Inflammatory macrophage (primary cell): ENCODE results near the gene ARHGAP20.

Source experiments
- DNase-seq, 2 donors: peaks; one replicate each; pipeline ENCODE4 v3.0.0-alpha.2; 2020 to 2022
- total RNA-seq, 18 experiments: gene quantifications; one replicate each; lab custom pipeline; 2026; ENCODE audit warnings: mixed read lengths in 6 of 18, inconsistent platforms in 2 of 18; lab: John Stamatoyannopoulos, UW

Gene ARHGAP20, protein sequence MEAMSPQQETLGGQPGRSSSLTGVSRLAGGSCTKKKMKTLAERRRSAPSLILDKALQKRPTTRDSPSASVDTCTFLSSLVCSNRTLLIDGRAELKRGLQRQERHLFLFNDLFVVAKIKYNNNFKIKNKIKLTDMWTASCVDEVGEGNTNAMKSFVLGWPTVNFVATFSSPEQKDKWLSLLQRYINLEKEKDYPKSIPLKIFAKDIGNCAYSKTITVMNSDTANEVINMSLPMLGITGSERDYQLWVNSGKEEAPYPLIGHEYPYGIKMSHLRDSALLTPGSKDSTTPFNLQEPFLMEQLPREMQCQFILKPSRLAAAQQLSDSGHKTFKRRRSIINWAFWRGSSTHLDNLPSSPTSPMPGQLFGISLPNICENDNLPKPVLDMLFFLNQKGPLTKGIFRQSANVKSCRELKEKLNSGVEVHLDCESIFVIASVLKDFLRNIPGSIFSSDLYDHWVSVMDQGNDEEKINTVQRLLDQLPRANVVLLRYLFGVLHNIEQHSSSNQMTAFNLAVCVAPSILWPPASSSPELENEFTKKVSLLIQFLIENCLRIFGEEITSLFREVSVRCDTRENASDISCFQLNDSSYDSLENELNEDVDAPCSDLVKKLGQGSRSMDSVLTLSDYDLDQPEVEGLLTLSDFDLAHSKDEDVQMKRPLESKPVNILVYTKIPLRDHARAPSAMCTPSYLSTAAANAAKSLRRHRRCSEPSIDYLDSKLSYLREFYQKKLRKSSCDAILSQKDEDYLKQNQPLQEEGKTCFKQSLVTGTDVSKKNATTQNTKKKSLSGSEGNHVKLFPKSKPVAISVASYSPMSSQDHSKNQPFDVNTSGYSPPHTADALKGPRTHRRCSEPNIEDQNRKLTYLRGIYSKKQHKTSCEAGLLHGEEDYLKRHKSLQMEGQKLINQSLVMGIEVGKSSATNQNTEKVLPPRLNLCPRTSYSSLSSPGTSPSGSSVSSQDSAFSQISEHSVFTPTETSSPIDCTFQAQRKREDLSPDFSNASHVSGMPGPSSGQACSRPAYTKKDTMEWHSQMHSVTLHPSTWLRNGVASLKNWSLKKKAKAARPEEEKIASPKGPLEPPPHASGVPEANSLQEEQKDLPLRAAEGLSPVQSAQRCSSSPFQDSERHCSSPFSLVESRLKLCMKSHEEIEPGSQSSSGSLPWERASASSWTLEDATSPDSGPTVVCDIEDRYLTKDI
- total RNA-seq, result 0.52 to 11.1 (median 1.1) reads per million in 18 experiments

DNA sequence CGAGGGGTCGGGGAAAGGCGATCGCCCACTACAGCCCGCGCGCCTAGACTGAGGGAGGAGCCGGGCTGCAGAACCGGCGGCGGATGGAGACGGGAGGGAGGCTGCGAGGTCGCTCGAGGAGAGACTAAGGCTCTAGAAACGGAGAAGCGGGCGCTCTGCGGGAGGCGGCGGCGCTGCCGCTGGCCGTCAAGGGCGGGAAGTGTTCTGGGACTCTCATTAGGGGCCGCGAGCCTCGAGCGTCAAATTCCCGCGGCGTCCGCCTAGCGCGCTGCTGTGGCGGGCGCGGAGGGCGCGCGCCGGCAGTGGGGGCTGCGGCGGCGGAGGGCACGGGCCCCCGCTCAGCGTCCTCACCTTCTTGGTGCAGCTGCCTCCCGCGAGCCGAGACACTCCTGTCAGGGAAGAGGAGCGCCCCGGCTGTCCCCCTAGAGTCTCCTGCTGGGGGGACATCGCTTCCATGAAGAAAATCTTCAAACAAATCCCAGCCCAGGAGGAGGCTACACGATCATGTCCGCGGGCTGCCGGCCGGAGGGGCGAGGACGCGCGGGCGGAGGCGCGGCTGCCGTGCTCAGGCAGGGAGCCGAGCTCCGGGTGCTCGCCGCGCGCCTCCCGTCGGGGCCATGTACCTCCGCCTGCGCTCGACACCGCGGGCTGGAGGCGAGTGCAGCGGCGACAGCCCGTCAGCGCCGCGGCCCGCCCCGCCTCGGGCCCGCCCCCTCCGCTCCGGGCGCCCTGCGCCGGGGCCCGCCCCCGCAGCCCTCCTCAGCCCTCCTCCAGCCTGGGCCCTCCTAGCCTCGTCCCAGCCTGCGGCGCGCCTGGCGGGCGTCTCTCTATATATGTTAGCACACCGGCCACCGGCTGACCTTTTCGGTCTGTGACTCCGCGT, at the start of gene ARHGAP20:
TSS of gene ARHGAP20 (minus strand) at position 662 of the 883 bp plus-strand sequence. CDS start at position 456, 206 bp downstream.
- DNase-seq, result peak; percentile 33 to 71

DNA sequence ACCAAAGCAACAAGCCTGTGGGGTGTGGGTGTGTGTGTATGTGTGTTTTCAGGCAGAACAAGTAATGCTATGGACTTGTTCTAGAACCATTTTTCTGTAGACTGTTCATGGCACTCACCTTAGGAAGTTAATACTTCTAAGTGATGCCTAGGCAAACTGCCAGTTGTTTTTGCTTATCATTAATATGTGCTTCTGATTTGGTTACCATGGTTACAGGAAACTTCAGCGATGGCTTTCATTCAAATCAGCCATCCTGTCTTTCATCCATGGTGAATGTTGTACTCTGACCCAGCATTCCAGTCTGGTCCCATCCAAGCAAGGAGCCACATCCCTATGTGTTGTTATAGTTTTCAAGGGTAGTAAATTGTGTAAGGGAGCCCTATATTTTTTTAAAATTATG, 49.8 kb upstream of the ARHGAP20 start:
- no peak for DNase-seq

DNA sequence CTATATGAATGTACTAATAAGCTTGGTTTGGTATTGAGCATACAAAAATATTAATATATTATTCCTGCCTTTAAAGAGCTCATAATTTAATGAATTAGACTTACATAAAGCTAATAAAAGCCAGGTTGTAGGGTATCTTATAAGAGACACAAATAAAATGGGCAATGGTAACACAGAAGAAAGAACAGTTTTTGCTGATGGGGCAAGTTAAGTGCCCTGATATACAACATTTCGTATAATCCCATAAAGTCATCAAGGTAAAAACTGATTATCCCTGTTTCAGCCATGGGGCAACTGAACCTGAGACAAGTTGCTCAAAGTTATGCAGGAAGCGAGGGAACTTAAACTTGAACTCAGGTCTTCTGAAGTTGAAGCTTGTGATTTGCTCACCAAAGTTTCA, 48.9 kb upstream of the ARHGAP20 start:
- no peak for DNase-seq

DNA sequence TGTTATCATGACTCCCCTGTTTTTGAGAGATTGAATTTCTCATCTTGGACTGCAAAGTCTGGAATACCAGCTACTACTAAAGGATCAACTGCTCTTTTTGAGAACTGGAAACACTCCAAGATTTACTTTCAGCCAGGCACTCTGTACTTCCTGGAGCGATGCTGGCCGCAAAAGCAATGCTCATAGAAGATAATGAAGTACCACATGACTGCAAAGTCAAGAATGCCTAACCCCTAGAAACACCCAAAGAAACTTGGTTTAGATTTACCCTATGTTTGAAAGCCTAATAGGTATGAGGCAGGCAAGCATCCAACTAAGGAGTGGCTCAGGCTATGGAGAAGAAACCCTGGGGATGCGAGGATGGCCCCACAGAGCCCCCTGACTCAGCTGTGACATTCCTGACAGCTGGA, 47.7 kb upstream of the ARHGAP20 start:
- no peak for DNase-seq

DNA sequence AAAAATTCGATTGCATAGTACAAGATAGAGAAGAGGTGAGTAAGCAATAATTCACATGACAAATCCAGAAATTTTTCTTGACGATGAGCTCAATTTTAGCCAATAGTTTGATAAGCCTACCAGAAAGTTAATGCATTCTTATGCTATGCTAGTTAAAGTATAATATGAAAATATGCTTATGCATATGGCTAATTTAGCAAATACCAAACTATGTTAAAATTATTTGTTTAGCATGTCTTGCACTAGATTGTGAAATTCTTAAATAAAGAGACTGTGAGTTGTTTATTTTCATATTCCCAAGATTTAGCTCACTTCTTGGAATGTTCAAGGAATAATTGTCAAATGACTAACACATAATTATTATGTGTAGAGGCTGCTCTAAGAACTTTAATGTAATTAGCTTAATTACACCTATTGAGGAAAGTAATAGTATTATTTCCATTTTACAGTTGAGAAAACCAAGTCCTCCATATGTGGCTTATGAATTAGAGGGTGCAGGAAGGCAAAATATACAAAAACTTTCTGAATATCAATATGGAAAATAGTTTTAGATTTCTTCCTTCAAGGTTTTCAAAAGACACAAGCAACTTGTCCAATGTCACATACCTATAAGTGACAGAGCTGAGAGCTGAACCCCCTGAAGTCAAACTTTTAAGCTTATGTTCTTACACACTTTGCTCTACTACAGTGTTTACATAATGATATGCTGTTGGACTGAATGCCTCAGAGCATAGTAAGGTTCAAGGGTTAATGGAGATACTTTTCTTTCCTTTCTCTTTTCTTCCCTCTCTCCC, 45.9 kb upstream of the ARHGAP20 start:
- no peak for DNase-seq

DNA sequence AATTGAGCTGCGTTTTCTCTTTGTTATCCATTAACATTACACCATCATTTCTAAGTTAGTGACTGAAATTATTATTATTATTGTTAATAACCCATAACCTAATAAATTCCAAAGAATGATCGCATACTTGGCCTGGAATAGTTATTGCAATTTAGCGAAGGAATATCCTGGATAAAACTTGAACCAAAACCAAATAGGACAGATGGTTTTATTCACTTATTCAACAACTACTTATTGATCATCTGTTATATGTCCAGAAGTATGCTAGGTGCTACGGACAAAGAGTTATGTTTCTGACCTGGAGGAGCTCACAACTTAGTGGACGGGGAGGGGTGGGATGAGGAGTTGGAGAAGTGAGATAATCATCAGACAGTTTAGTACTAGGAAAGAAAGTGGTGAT, 44.8 kb upstream of the ARHGAP20 start:
- no peak for DNase-seq

DNA sequence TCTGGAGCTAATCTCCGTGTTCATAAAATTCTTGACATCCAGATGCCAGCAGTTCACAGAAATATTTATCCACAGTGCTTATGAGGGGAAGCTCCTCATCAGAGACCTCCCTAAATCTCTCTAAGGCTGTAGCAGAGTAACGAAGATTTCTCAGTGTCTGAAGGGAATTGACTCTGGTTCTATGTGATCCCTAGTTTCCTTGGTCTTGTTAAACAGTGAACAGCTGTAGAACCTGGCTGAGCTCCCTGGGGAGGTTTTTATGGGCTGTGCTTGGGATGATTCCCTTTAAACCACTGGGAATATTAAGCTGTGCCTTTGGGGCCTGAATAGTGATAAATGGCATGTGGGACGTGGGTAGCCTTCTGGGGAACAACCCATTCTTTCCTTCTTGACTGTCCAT, 43.7 kb upstream of the ARHGAP20 start:
- DNase-seq, result no peak

DNA sequence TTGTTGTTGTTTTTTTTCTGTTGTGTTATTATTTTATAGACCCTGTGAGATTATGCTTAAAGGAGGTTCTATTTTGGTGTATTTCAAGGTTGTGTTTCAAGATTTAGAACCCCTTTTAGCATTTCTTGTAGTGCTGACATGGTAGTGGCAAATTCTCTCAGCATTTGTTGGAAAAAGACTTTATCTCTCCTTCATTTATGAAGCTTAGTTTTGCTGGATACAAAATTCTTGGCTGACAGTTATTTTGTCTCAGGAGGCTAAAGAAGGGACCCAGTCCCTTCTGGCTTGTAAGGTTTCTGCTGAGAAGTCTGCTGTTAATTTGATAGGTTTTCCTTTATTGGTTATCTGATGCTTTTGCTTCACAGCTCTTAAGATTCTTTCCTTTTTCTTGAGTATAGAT, 40.7 kb upstream of the ARHGAP20 start:
- no peak for DNase-seq

DNA sequence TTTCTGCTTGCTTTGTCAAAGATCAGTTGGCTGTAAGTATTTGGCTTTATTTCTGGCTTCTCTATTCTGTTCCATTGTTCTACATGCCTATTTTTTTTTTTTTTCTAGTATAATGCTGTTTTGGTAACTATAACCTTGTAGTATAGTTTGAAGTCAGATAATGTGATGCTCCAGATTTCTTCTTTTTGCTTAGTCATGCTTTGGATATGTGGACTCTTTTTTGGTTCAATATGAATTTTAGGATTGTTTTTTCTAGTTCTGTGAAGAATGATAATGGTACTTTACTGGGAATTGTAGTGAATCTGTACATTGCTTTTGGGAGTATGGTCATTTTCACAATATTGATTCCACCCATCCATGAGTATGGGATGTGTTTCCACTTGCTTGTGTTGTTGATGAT, 37.9 kb upstream of the ARHGAP20 start:
- no peak for DNase-seq

DNA sequence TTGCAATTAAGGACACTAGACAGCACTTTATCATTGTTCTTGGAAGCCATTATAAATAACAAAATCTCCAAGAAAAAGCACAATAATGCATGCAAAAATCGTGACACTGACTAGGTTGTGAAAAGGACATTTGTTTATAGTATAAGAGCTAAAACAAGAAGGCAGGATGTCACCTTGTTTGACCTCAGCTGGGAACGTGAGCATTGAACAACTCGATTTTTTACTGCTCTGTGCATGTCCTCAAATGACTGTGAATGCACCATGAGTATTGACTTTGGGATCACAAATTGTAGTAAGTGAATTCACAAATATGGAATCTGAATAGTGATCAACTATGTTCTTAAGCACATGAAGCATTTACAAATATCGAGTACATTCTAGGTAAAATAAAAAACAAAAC, 35.3 kb upstream of the ARHGAP20 start:
- DNase-seq, result no peak

DNA sequence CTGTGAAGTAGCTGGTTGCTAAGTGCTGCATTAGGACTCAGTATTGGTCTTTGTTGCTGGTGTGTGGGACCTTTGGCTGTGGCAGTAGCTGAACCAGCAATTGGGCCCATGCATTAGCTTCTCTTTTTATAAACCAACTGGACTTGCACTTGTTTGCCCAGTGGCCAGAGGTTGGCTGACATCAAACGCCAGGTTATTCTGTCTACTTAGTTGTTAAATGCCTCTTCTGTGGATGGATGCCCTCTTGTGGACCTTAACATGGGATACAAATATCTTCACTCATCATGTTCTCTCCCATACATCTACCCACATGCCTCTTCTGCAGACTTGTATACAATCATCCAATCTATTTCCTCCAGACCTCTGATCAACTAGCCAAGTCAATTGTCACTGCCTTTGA, 26.4 kb upstream of the ARHGAP20 start:
- DNase-seq, result no peak

DNA sequence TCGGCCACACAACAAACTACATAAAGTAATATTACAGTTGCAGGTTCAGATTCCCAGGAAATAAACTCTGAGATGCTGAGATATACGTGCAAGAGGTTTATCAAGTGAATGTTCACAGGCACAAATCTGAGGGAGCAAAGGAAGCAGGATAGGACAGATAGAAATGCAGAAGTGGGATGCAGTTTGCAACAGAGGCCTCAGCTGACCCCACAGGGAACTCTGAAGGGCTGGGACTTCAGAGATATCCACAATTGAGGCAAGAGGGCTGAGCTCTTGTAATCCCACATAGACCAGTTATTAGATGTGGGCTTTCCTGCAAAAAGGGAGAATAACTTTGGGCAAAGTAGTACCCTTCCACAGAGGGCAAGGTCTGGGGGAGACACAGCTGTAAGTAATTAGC, 25.4 kb upstream of the ARHGAP20 start:
- DNase-seq, result peak; percentile 49 to 55

DNA sequence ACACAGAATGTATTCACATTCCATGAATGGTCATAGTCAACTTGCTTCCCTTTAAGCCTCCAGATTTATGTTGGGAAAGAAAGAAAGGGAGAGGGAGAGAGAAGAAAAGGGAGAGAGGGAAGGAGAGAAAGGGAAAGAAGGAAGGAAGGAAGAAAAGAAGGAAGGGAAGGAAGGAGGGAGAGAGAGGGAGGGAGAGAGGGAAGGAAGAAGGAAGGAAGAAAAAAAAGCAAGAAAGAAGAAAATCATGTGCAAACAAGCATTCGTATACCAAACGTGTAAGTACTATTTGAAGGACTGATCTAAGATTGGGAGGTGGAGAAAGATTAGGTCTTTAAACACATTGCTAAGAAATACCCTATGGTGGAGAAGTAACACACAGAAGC, 23.9 kb upstream of the ARHGAP20 start:
- no peak for DNase-seq

DNA sequence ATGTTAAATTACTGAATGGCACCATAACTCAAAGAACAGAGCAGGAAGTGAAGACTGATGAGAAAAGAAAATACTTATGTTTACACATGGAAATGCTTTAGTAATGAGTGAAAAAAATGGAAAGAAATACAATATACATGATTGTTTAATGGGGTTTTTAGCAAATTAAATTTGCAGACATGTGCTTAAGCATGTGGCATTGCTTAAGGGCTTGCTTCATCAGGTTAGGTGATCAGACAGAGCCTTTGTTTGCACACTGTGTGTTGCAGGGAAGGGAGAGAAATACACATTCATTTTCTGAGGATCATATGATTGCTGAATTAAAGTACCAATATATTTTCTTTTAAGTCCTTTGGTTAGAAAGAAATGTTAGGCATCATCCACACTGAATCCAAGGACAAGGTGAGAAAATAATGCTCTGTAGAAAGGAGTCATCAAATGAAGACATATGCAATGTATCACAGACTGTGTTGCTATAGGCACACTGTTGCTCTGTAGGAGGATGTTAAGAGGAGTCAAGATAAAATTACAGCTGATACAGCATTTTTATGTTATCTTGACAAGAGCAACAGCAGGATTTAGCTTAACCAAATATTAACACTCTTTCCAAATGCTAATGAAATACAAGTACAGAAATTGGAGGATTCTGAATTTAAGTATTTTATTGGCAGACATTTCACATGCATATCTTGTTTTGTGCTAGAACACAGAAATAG, 23.4 kb upstream of the ARHGAP20 start:
- DNase-seq, result no peak

DNA sequence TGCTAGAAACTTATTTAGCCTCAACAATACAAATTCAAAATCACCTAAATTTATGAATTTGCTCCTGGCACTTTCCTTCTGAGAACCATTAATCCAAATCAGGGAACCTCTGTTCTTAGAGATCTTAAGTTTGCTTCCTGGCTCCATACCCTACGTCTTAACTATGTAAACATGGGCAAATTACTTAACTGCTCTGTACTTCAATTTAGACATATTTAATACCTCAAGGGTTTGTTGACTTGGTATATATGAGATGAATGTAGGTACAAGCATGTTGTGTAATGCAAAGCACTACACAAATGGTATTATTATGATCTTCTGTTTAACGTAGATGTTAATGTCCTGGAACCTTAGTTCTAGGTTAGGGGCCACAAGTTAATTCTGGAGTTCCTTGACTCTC, 22.6 kb upstream of the ARHGAP20 start:
- DNase-seq, result no peak

DNA sequence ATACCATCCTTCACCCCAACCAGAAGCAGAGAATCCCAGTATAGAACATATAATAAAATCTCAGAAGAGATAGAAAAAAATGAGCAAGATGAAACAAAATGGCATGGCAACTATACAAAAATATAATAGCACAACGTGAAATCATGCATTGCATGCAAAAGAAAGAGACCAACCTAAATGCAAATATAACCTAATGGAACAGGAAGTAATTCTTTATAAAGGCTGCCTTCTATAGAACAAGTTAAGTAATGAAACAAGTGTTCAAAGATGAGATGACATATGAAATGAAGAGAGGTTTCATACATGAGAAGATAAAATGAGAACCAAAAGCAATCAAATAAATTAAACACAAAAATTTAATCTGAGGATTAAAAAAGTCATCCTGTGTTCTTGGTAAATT, 18.5 kb upstream of the ARHGAP20 start:
- no peak for DNase-seq

DNA sequence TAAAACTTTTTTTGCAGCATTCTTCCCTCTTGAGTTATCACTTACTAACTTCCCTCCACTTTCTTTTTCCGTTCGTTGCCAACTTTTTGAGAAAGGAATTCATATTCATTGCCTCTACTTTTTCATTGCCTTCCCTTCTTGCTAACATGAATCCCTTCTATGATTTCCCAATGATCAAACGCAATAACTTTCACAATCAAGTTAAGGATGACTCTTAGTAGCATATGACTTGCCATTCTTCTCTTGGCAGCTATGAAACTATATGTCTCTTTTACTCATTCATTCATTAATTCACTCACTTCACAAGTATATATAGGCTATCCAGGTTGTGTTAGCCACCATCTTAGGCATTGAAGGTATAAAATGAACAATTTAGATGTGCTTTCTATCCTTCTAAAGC, 16.6 kb upstream of the ARHGAP20 start:
- DNase-seq, result peak; percentile 11 to 61

DNA sequence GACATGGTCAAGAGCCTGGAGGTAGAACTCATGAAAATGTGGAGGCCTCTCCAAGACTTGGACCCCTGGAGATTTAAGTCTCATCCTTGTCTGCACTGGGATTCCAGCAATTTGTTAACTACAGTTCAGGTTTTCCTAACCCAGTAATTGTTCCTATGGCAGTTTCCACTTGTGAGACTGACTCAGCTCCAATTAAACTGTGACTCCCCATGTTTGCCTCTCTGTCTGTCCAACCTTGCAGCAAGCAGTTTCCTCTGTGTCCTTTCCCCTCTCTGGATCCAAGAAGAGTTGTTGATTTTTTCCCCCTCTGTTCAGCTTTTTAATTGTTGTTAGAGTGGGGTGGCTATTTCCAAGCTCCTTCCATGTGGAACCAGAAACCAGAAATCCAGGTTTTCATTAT, 16.2 kb upstream of the ARHGAP20 start:
- no peak for DNase-seq

DNA sequence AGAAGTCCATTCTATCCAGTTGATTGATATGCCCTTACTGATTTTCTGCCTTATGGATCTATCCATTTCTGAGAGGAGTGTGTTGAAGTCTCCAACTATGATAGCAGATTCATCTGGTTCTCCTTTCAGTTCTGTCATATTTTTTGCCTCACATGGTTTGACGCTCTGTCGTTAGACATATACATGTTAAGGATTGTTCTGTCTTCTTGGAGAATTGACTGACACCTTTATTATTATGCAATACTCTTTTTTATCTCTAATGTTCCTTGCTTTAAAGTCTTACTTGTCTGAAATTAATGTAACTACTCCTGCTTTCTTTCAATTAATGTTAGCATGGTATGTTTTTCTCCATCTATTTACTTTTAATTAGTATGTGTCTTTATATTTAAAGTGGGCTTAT, 12.1 kb upstream of the ARHGAP20 start:
- no peak for DNase-seq
